NT2/D1 (cell line): ENCODE measurements around the gene MAN1A1.

ENCODE experiments used
- DNase-seq: peaks from one replicate; pipeline ENCODE4 v3.0.0-alpha.2; 2011; ENCODE audit warnings: low read depth, low spot score
- H3K27me3 ChIP-seq: 2 replicates; pipeline ENCODE4 v1.6.0; 2011; ENCODE audit warnings: mild to moderate bottlenecking; ENCODE audit not compliant: insufficient read length, insufficient read depth
- H3K36me3 ChIP-seq: 2 replicates; pipeline ENCODE4 v1.6.1; 2011; ENCODE audit warnings: mild to moderate bottlenecking, low read length, mixed read lengths; ENCODE audit not compliant: insufficient read depth, insufficient read length
- H3K4me1 ChIP-seq: 2 replicates; pipeline ENCODE4 v1.5.1; 2011; ENCODE audit not compliant: insufficient read depth, insufficient read length
- H3K4me3 ChIP-seq: 2 replicates; pipeline ENCODE4 v1.5.1; 2011; ENCODE audit warnings: low read depth; ENCODE audit not compliant: insufficient read length
- H3K9ac ChIP-seq: 2 replicates; pipeline ENCODE4 v1.6.0; 2011; ENCODE audit warnings: low read depth; ENCODE audit not compliant: insufficient read length
- H3K9me3 ChIP-seq: 2 replicates; pipeline ENCODE4 v1.5.1; 2011; ENCODE audit warnings: mild to moderate bottlenecking, low read length; ENCODE audit not compliant: insufficient read depth
- SUZ12 ChIP-seq: IDR thresholded peaks from 2 replicates; pipeline ENCODE4 v1.6.1; 2011; ENCODE audit not compliant: insufficient read length, insufficient read depth; ENCODE audit errors: extremely low read depth
- YY1 ChIP-seq: IDR thresholded peaks from 2 replicates; pipeline ENCODE4 v1.6.1; 2011; ENCODE audit not compliant: insufficient read length, insufficient read depth
- ZNF274 ChIP-seq: IDR thresholded peaks from 2 replicates; pipeline ENCODE4 v1.6.1; 2011; ENCODE audit warnings: mild to moderate bottlenecking, low read depth, low read length

MAN1A1 gene

DNA sequence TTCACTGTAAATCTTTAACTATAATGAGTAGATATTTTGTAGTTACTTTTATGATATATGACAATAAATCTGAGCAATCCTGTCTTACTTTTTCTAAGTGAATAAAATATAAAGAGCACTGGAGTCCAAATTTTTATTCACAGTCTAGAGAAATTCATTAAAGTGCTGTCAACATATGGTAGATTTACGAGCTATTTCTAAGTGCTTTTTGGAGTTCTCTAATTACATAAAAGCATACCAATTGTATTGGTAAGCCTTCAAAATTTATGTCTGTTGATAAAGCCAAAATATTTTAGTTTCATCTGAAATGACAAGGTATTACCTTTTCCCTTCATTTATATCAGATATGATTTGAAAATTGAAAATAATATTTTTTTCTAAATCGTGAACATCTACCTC, 75.4 kb downstream of the MAN1A1 start:
- no peak for TF ChIP-seq YY1
- TF ChIP-seq ZNF274: no peak
- TF ChIP-seq SUZ12: no peak
- no peak for DNase-seq
- peaks cover 12% of the 10 kb centered on the region for H3K9me3 ChIP-seq
- H3K4me3 ChIP-seq: no peak overlapping the region
- H3K9ac ChIP-seq: no peak overlapping the region
- no peaks in the 10 kb centered on the region for H3K4me1 ChIP-seq
- H3K36me3 ChIP-seq: no peaks in the 10 kb centered on the region
- no peaks in the 10 kb centered on the region for H3K27me3 ChIP-seq

DNA sequence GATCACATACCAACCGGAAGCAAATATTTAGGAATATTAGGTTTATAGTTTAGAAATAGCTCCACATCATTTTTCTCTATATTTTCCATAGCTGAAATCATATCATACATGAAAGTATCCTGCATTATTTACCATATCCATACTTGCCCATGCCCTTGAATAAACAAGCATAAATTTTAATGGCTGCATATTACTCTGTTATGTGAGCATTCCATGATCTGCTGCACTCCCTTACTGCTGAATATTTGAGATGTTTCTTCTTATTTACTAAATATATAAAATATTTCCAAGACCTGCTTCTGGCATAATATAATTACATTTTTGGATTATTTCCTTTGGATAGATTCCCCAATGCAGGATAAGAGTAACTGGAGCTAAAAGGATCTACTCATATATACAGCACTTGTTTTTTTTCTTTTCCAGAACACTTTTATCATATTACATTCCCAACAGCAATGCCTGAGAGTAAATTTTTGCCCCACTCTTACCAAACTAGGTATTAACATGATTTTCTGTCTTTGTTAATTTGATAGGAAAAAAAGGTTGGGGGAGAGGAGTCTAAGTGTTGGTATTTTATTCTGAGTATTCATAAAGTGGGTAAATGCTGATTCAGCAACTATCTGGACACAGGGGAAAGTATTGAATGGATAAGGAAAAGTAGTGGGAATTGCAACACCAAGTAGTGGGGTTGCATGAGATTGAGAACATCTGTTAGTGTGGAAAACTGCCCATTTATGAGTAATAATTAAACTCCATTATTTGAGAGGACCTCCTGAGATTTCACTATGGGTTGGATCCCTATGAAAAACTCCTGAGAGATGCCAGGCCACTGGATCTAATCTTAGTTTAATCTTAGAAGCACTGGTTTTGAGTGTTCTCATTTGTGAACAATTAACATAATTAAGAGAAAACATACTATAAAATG, 76.0 kb downstream of the MAN1A1 start:
- H3K9me3 ChIP-seq: peaks cover 12% of the 10 kb centered on the region
- H3K27me3 ChIP-seq: no peaks in the 10 kb centered on the region
- H3K4me3 ChIP-seq: no peak overlapping the region
- H3K9ac ChIP-seq: no peak overlapping the region
- TF ChIP-seq SUZ12 (no peak), ZNF274 (no peak), YY1 (no peak)
- no peak for DNase-seq
- H3K36me3 ChIP-seq: no peaks in the 10 kb centered on the region
- H3K4me1 ChIP-seq: no peaks in the 10 kb centered on the region

DNA sequence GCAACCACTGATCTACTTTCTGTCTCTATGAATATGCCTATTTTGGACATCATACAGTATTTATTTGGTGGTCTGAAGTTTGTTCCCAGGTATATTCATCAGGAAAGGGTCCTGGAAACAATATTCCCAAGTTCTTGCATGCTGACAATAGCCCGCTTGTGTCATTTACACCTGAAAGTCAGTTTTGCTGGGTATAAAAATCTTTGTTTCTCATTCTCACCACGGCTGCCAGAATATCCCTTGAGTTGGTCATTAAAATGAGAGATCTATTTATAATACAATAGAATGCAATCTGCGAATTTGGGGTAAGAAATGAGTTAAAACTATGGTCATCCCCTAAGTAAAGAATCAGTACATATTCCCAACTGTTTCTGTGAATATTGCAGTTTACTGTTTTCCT, 79.0 kb downstream of the MAN1A1 start:
- no peak overlapping the region for H3K9ac ChIP-seq
- no peak overlapping the region for H3K4me3 ChIP-seq
- peaks cover 12% of the 10 kb centered on the region for H3K9me3 ChIP-seq
- H3K27me3 ChIP-seq: no peaks in the 10 kb centered on the region
- no peak for DNase-seq
- H3K36me3 ChIP-seq: no peaks in the 10 kb centered on the region
- TF ChIP-seq ZNF274 (no peak), SUZ12 (no peak), YY1 (no peak)
- no peaks in the 10 kb centered on the region for H3K4me1 ChIP-seq

DNA sequence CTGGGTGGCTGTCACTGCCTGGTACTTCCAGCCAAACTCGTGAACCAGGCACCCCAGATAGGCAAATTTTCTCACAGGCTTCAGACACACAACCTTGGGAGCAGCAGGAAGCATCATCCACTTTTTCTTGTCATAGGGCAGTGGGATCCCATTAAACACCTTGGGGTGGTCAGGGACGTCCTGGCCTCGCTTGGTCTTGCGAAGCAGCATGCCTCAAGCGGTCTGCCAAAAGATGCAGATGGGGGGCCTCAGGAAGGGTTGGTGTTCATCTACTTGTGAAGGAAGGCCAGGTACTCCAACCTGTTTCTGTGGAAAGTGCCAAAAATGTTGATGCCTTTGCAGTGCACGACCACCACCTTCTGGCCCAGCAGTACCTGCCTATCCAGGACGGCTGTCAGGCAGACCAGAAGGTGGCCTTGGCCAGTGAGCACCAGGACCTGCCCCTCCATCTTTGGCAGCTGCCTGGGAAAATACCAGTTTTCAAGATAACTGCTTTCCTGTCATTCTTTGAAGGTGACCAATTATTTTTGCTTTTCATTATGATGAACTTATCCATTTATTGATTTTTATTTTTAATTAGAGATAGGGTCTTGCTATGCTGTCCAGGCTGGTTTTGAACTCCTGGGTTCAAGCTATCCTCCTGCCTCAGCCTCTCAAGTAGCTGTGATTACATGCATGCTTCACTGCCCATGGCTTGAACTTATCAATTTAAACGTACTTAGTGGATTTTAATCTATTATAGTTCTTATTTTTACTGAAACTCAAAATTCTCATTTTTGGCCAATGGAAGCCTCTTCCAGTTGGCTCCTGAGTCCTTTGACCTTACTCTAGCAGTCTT, 80.1 kb downstream of the MAN1A1 start:
- peaks cover 12% of the 10 kb centered on the region for H3K9me3 ChIP-seq
- DNase-seq: no peak
- no peak for TF ChIP-seq SUZ12
- no peak for TF ChIP-seq YY1
- TF ChIP-seq ZNF274: no peak
- H3K4me3 ChIP-seq: no peak overlapping the region
- no peaks in the 10 kb centered on the region for H3K36me3 ChIP-seq
- H3K27me3 ChIP-seq: no peaks in the 10 kb centered on the region
- no peaks in the 10 kb centered on the region for H3K4me1 ChIP-seq
- H3K9ac ChIP-seq: no peak overlapping the region

DNA sequence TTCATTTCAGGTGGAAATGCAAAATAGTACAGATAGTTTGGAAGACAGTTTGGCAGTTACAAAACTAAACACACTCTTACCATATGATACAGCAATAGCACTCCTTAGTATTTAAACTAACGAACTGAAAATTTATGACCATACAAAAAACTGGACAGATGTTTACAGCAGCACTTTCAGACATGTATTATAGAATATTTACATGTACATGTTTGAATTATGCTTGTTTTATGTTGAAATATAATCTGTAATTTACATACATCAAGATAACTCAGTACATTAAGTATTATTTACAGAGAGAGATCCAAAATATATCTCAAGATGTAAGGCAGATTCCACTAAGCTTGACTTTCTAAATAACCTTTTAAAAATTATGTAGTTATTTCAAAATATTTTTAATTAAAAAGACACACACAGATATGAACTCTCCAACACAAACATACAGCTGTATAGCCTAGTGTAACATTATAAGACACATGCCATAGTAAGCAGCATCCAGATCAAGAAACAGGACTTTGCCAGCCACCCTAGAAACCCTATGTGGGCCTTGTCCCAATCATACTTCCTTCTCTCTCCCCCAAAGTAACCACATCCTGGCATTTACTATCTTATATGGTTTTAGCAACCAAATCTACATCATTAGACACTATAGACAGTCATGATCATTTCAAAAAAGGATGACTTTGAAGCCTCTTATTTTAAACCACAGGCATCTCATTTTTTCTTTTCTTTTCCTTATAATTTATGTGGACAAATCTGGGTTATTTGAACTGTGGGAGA, 82.2 kb downstream of the MAN1A1 start:
- H3K9me3 ChIP-seq: peaks cover 12% of the 10 kb centered on the region
- no peak for DNase-seq
- TF ChIP-seq YY1 (no peak), ZNF274 (no peak), SUZ12 (no peak)
- H3K4me3 ChIP-seq: no peak overlapping the region
- no peaks in the 10 kb centered on the region for H3K36me3 ChIP-seq
- H3K9ac ChIP-seq: no peak overlapping the region
- no peaks in the 10 kb centered on the region for H3K4me1 ChIP-seq
- H3K27me3 ChIP-seq: no peaks in the 10 kb centered on the region

DNA sequence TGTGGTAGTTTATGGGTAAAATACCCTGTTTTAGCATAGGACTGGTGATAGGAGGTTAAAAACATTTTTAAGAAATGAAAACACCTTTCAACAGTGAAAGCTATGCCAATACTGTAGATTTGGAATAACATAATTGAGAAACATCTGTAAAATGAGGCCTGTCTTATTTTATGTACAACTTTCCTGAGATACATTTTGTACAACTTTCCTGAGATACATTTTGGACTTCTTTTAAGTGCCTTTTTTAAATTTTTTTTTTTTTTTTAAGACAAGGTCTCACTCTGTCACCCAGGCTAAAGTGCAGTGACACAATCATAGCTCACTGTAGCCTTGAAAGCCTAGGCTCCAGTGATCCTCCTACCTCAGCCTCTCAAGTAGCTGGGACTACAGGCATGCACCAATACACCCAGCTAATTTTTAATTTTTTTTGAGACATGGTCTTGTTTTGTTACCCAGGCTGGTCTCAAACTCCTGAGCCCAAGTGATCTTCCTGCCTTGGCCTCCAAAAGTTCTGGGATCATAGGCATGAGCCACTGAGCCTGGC, 84.6 kb downstream of the MAN1A1 start:
- Histone ChIP-seq H3K27me3 (no peaks in the 10 kb centered on the region), H3K4me3 (no peak overlapping the region), H3K9me3 (no peaks in the 10 kb centered on the region; the same call in 1 of the 2 replicates), H3K9ac (no peak overlapping the region), H3K36me3 (no peaks in the 10 kb centered on the region), H3K4me1 (no peaks in the 10 kb centered on the region)
- no peak for TF ChIP-seq ZNF274
- no peak for DNase-seq

DNA sequence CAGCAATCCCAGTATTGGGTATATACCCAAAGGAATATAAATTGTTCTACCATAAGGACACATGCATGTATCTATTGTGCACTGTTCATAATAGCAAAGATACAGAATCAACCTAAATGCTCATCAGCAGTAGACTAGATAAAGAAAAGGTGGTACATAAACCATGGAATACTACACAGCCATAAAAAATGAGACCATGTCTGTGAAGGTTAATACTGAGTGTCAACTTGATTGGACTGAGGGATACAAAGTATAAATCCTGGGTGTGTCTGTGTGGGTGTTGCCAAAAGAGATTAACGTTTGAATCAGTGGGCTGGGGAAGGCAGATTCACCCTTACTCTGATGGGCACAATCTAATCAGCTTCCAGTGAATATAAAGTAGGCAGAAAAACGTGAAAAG, 86.9 kb downstream of the MAN1A1 start:
- H3K36me3 ChIP-seq: no peaks in the 10 kb centered on the region
- H3K9ac ChIP-seq: no peak overlapping the region
- H3K27me3 ChIP-seq: no peaks in the 10 kb centered on the region
- DNase-seq: no peak
- H3K4me1 ChIP-seq: no peaks in the 10 kb centered on the region
- H3K9me3 ChIP-seq: no peaks in the 10 kb centered on the region
- TF ChIP-seq SUZ12 (no peak), ZNF274 (no peak), YY1 (no peak)
- no peak overlapping the region for H3K4me3 ChIP-seq
